IPS-NIHi7 (cell line): ENCODE data around the gene KLHL42.
A peak's percentile ranks its signal among the peaks of the same experiment; 100 is the strongest.

Experiments
- DNase-seq: peaks from one replicate; pipeline ENCODE4 v3.0.0; 2012; ENCODE audit warnings: mixed read lengths; ENCODE audit errors: extremely low spot score

Gene KLHL42

GRCh38 chr12:27780612-27781408 lies 777 bp downstream of the KLHL42 start:
- DNase-seq, result peak; percentile 43

GRCh38 chr12:27781680-27782079 lies 1.6 kb downstream of the KLHL42 start:
- no peak for DNase-seq

GRCh38 chr12:27782481-27782880 lies 2.4 kb downstream of the KLHL42 start:
- DNase-seq, result peak; percentile 21

GRCh38 chr12:27785882-27786570 lies 6.0 kb downstream of the KLHL42 start:
- no peak for DNase-seq

GRCh38 chr12:27787559-27787958 lies 7.5 kb downstream of the KLHL42 start:
- no peak for DNase-seq

GRCh38 chr12:27790179-27790578 lies 10.1 kb downstream of the KLHL42 start:
- no peak for DNase-seq

- no peak for DNase-seq
Measured at GRCh38 chr12:27794818-27795584, 15.0 kb downstream of the KLHL42 start.

GRCh38 chr12:27796128-27796527 lies 16.1 kb downstream of the KLHL42 start:
- DNase-seq, result no peak

DNA sequence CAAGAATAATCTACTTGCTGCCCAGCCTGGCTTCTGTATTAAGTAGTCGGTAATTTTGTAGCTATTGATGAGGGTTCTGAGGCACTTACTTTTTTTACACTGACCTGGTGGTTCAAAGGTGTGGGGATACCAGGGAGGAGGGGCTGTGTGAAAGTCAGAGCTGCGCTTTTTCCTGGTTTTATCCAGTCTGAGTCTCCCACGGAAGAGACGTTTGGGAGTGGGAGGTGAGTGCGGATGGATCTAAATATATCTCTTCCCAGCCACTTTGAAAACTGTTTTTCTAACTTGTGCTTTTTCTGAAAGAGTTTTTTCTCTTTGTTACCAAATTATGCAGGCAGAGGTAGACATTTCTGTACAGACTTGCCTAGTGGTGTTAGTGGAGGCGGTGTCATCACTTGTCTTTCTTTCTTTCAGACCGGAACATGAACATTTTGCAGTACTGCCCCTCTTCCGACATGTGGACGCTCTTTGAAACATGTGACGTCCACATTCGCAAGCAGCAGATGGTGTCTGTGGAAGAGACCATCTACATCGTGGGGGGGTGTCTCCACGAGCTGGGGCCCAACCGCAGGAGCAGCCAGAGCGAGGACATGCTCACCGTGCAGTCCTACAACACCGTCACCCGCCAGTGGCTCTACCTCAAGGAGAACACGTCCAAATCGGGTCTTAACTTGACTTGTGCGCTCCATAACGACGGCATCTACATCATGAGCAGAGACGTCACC lies 17.4 kb downstream of the KLHL42 start:
- DNase-seq, result no peak

- no peak for DNase-seq
Measured at GRCh38 chr12:27800819-27801218, 20.8 kb downstream of the KLHL42 start.

DNA sequence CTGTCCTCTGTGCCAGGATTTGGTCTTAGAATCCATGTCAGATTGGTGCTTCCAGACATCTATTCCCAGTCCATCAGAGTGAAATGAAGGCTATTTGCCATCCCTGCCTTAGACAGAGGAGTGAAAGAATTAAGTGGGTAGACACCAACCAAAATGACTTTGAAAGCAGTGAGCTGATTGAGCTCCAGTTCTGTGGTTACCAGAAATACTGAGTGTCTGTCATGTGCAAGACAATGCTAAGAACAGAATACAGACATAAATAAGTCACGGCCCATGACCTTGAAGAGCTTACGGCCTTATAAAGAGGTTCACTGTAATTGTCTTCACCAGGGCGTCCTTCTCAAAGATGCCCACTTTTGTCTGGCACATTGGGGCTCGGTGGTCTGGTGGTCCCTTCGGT lies 21.6 kb downstream of the KLHL42 start:
- no peak for DNase-seq

GRCh38 chr12:27802511-27802910 lies 22.5 kb downstream of the KLHL42 start:
- DNase-seq, result no peak

DNA sequence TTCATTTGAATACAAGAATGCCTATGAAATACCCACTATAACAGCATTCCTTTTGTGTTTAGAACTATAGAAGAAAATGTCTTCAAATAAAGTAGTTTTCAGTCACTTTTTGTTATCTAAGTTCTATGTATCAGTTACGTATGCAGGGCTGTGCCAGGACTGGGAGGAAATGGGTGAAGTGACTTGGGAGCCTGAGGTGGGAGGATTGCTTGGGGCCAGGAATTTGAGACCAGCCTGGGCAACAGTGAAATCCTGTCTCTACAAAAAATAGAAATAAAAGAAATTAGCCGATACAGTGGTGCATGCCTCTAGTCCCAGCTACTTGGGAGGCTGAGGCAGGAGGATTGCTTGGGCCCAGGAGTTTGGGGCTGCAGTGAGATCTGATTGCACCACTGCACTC lies 22.9 kb downstream of the KLHL42 start:
- no peak for DNase-seq

DNA sequence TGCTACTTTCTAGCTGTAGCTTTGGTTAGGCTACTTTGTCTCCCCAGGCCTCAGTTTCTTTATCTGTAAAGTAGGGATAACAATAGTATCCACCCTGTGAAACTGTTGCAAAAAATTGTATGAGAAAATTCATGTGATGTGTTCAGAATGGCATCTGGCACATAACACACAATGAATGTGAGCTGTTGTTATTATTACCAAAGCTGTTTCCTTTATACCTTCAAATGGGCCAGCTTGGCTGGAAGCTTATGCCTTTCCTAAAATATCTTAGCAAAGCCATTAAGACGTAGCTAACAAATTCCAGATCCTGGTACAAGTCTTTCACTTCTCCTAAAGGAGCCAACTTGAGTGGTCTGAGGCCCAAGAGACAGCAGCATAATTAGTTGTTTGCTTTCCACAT lies 25.2 kb downstream of the KLHL42 start:
- no peak for DNase-seq

- no peak for DNase-seq
Measured at GRCh38 chr12:27806259-27806658, 26.2 kb downstream of the KLHL42 start.

GRCh38 chr12:27807063-27807703 lies 27.1 kb downstream of the KLHL42 start:
- DNase-seq, result no peak

- DNase-seq, result no peak
Measured at GRCh38 chr12:27808841-27809240, 28.8 kb downstream of the KLHL42 start.

GRCh38 chr12:27810756-27811155 lies 30.7 kb downstream of the KLHL42 start:
- no peak for DNase-seq

DNA sequence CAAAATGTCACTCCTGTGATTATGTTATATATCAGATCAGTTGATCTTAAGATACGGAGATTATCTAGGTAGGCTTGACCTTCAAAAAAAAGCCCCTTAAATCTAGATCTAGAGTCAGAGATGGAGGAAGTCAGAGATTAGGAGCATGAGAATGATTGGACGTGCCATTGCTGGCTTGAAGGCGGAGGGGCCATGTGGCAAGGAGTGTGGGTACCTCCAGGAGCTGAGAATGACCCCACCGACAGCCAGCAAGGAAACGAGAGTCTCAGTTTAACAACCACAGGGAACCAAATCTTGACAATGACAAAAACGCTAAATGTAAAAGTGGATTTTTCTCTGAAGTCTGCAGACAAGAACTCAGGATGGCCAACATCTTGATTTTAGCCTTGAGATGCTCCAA lies 32.5 kb downstream of the KLHL42 start:
- DNase-seq, result no peak

GRCh38 chr12:27814411-27814810 lies 34.4 kb downstream of the KLHL42 start:
- DNase-seq, result no peak

DNA sequence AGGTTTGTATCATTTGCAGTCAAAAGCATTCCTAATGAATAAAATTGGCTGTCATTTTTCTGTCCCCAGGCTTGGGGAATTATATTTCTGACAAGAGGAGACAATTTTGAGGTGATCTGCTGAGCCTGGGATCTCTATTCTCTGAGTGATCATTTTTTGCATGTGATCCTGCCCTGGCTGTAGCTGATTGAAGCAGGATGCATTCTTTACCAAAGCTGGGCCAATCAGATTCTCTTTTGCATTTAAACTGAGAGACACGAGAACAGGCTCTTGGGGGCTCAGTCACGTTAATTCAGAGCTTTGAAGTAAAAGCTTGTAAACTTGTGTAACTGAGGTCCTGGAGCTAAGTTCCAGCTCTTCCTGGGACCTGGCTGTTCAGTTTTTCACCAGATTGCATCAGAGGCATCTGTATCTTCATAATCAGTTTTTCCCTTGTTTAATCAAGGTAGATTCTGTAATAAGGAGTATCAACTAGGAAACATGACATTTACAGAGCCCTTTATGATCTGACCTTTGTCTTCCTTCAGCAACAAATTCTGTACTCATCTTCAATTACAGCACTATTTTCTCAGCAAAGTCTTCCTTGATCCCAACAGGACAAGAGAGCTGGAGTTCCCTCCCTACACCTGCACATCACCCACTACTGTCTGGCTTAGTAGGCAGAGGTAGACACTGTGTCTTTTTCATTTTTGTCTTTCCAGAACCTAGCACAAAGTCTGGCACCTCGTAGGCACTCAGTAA lies 35.0 kb downstream of the KLHL42 start:
- DNase-seq, result no peak
